ENCODE measurements around the gene SND1.
A peak's percentile ranks its signal among the peaks of the same experiment; 100 is the strongest.
"Not testable (repeated sequence)": the region's sequence is repeated elsewhere in the genome, so short reads cannot be mapped to it uniquely, and the experiment has no call there.

The SND1 gene

GRCh38 chr7:128082431-128082830 is 430.4 kb downstream of the SND1 start:
- DNase-seq: no peak

GRCh38 chr7:128084896-128085608 is 433.1 kb downstream of the SND1 start:
- DNase-seq: no peak

- no peak for DNase-seq
These were observed 438.5 kb downstream of the SND1 start for GRCh38 chr7:128090492-128090891.

GRCh38 chr7:128091106-128091505 is 439.1 kb downstream of the SND1 start:
- DNase-seq: no peak

- no peak for DNase-seq
These were observed 440.2 kb downstream of the SND1 start for GRCh38 chr7:128092221-128092620.

- DNase-seq: no peak
These were observed 441.9 kb downstream of the SND1 start for GRCh38 chr7:128093614-128094570.

GRCh38 chr7:128094686-128095085 is 442.7 kb downstream of the SND1 start:
- no peak for DNase-seq

GRCh38 chr7:128097211-128097731 is 445.3 kb downstream of the SND1 start:
- DNase-seq: no peak

- DNase-seq: no peak
These were observed 446.6 kb downstream of the SND1 start for GRCh38 chr7:128098629-128099028.

GRCh38 chr7:128099204-128099671 is 447.2 kb downstream of the SND1 start:
- no peak for DNase-seq

GRCh38 chr7:128100225-128100948 is 448.4 kb downstream of the SND1 start:
- DNase-seq: no peak

- DNase-seq: no peak
These were observed 449.1 kb downstream of the SND1 start for GRCh38 chr7:128100949-128101713.

- DNase-seq: no peak
These were observed 450.7 kb downstream of the SND1 start for GRCh38 chr7:128102490-128103291.

GRCh38 chr7:128103498-128104107 is 451.6 kb downstream of the SND1 start:
- DNase-seq: peak; percentile 33

GRCh38 chr7:128104108-128104742 is 452.2 kb downstream of the SND1 start:
- DNase-seq: peak; percentile 24

GRCh38 chr7:128105228-128106022 is 453.4 kb downstream of the SND1 start:
- no peak for DNase-seq

- DNase-seq: no peak
These were observed 454.8 kb downstream of the SND1 start for GRCh38 chr7:128106821-128107220.

- not testable (repeated sequence) for DNase-seq
These were observed 455.5 kb downstream of the SND1 start for GRCh38 chr7:128107516-128107915.

- no peak for DNase-seq
These were observed 456.1 kb downstream of the SND1 start for GRCh38 chr7:128108129-128108528.

All from CD4-positive, alpha-beta T cell treated with Interleukin-17A for 4 hours (primary cell).